Measurements from ENCODE around the gene LRRC72. TPM values are rescaled to one million over a fixed set of nuclear protein-coding genes. Genes with fewer than 3 reads are reported as not detected.

Gene LRRC72
- total RNA-seq, 1 experiment from 2014 or later = not detected

- Histone ChIP-seq H2BK15ac (ENCODE audit: low read depth, low read length) (no peak overlapping the region), H2AFZ (ENCODE audit: low read length) (no peak overlapping the region)
- no peaks in the 10 kb centered on the region for H3K9me3 Mint-ChIP-seq
These were observed 29.7 kb downstream of the LRRC72 start for GRCh38 chr7:16556359-16556758.

More at GRCh38 chr7:16556359-16556758, 29.7 kb downstream of the LRRC72 start:
- Histone ChIP-seq H4K20me1 (ENCODE audit: control insufficient read depth, insufficient read depth, insufficient read length) (no peaks in the 10 kb centered on the region), H3K23me2 (ENCODE audit: insufficient read length, low read depth, low read length, poor library complexity, severe bottlenecking) (no peaks in the 10 kb centered on the region), H3K4me1 (ENCODE audit: insufficient read depth, low read length) (no peaks in the 10 kb centered on the region; the same call in 1 of the 2 replicates), H3K4ac (ENCODE audit: low read depth, low read length) (no peak overlapping the region), H3K23ac (ENCODE audit: insufficient read length, low read depth, low read length) (no peak overlapping the region), H2BK20ac (ENCODE audit: low read depth, low read length, poor library complexity, severe bottlenecking) (no peak overlapping the region), H3K27ac (ENCODE audit: insufficient read length, low read depth, low read length) (no peak overlapping the region), H3K79me1 (ENCODE audit: insufficient read depth, low read depth, low read length, poor library complexity, severe bottlenecking) (no peaks in the 10 kb centered on the region), H2BK5ac (ENCODE audit: insufficient read length, low read length) (no peak overlapping the region), H4K8ac (replicated peaks; ENCODE audit: insufficient read length, low read depth, low read length) (no peak overlapping the region), H2BK120ac (ENCODE audit: low read depth, low read length, poor library complexity, severe bottlenecking) (no peak overlapping the region), H3K56ac (ENCODE audit: insufficient read length, low read depth, low read length) (no peak overlapping the region), H4K5ac (ENCODE audit: insufficient read length, low read depth, low read length) (no peak overlapping the region), H3T11ph (ENCODE audit: low read length) (no peak overlapping the region), H3K9me3 (ENCODE audit: control insufficient read depth, low read depth, low read length) (no peaks in the 10 kb centered on the region), H3K9ac (ENCODE audit: extremely low read depth, insufficient read length, low read length) (no peak overlapping the region), H3K14ac (ENCODE audit: insufficient read depth, low read length) (no peak overlapping the region), H2AK5ac (ENCODE audit: insufficient read length, low read length) (no peak overlapping the region), H3K27me3 (ENCODE audit: insufficient read depth, low read length) (no peaks in the 10 kb centered on the region), H3K18ac (ENCODE audit: insufficient read length, low read depth, low read length) (no peak overlapping the region), H4K91ac (ENCODE audit: insufficient read length, low read depth, low read length) (no peak overlapping the region), H2BK12ac (ENCODE audit: insufficient read length, low read depth, low read length) (no peak overlapping the region), H3K4me2 (ENCODE audit: insufficient read depth, insufficient read length, low read length) (no peak overlapping the region), H3K79me2 (ENCODE audit: insufficient read depth, low read length) (no peaks in the 10 kb centered on the region)
- no peak overlapping the region for H3K27ac Mint-ChIP-seq
- no peak overlapping the region for H3K4me3 Mint-ChIP-seq
- DNase-seq = no peak
- no peaks in the 10 kb centered on the region for H3K27me3 Mint-ChIP-seq (ENCODE audit: low read depth)
- no peaks in the 10 kb centered on the region for H3K4me1 Mint-ChIP-seq
- H3K36me3 Mint-ChIP-seq (ENCODE audit: insufficient read depth in 1 of 3, low read depth in 3 of 3) = no peaks in the 10 kb centered on the region
- TF ChIP-seq CTCF (conservative IDR thresholded peaks at IDR 0.05) = no peak
- no CpG with 5 or more reads among the region's 2 CpGs for WGBS (ENCODE audit: extremely low coverage, insufficient read length, low lambda C conversion rate)
